Adrenal gland (tissue), 5 donors: ENCODE measurements around the gene GDPD4.

Source experiments
- POLR2A ChIP-seq, 2 donors: fragments of 450-650 bp; IDR thresholded peaks; one replicate each; pipeline ENCODE4 v1.6.1; 2017; ENCODE audit warnings: antibody characterized with exemption in 2 of 2, mild to moderate bottlenecking in 2 of 2, moderate library complexity in 1 of 2
- TF ChIP-seq, protein P1 (sequence below), 6 experiments: fragments of 450-650 bp in 4 of 6; fragments of 200-600 bp in 2 of 6; sonication (generic) in 1 of 6; IDR thresholded peaks; 1 replicate in 5 of 6; 2 replicates in 1 of 6; pipeline versions ENCODE4 v1.5.1 to v1.8.0; 2016 to 2021; ENCODE audit warnings: antibody characterized with exemption in 6 of 6, mild to moderate bottlenecking in 2 of 6, moderate library complexity in 1 of 6
- donor health status: DM: no; HTN: no; CAD: no.

DNA sequence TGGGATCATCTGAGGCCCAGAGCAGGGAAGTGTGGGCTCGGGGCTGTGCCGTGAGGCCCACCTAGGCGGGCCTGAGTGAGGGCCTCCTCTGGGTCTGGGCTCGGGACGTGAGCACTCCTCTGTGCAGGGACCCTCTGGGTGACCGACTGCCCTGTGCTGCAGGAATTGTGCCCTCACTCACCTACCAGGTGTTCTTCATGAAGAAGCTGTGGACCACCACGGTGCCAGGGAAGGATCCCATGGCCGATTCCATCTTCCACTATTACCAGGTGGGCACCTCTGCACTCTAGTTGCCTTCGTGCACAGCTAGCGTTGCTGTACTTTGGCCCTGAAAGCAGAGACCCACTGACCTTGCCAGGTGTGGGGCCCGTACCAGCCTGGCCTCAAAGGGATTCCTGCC is 93.0 kb downstream of the GDPD4 start:
- TF ChIP-seq, protein P1, sequence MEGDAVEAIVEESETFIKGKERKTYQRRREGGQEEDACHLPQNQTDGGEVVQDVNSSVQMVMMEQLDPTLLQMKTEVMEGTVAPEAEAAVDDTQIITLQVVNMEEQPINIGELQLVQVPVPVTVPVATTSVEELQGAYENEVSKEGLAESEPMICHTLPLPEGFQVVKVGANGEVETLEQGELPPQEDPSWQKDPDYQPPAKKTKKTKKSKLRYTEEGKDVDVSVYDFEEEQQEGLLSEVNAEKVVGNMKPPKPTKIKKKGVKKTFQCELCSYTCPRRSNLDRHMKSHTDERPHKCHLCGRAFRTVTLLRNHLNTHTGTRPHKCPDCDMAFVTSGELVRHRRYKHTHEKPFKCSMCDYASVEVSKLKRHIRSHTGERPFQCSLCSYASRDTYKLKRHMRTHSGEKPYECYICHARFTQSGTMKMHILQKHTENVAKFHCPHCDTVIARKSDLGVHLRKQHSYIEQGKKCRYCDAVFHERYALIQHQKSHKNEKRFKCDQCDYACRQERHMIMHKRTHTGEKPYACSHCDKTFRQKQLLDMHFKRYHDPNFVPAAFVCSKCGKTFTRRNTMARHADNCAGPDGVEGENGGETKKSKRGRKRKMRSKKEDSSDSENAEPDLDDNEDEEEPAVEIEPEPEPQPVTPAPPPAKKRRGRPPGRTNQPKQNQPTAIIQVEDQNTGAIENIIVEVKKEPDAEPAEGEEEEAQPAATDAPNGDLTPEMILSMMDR (IDR thresholded peaks at IDR 0.05): no peak
- no peak for TF ChIP-seq POLR2A (IDR thresholded peaks at IDR 0.05)
